Mucosa of gallbladder (tissue), 1 donor: ENCODE results near the gene L3MBTL4. TPM values are rescaled to one million over a fixed set of nuclear protein-coding genes. Genes with fewer than 3 reads are reported as not detected.
A peak's percentile ranks its signal among the peaks of the same experiment; 100 is the strongest.
"Not testable (repeated sequence)": the region's sequence is repeated elsewhere in the genome, so short reads cannot be mapped to it uniquely, and the experiment has no call there.

Experiments used
- DNase-seq: peaks from one replicate; pipeline ENCODE4 v3.0.0-alpha.2; 2020; ENCODE audit warnings: low spot score
- total RNA-seq: library from RNA; stranded (reverse); gene quantifications from one replicate; pipeline ENCODE4 v1.2.1, GENCODE V29; 2021
- donor health status: DM: no; HTN: no; CAD: no.

L3MBTL4 gene
- total RNA-seq: 16.1 TPM

- DNase-seq: peak; percentile 43
Observed at GRCh38 chr18:6414723-6415417, at the start of gene L3MBTL4. Gene L3MBTL4, minus strand, starts transcription at chr18:6414911. Its CDS starts 103,286 bp downstream, at chr18:6311625.

GRCh38 chr18:6452194-6452593 is 37.5 kb upstream of the L3MBTL4 start:
- DNase-seq: no peak

- DNase-seq: no peak
Observed at GRCh38 chr18:6449213-6449612, 34.5 kb upstream of the L3MBTL4 start.

- no peak for DNase-seq
Observed at GRCh38 chr18:6444466-6445228, 29.9 kb upstream of the L3MBTL4 start.

- DNase-seq: no peak
Observed at GRCh38 chr18:6441200-6441599, 26.5 kb upstream of the L3MBTL4 start.

GRCh38 chr18:6437937-6438818 is 23.5 kb upstream of the L3MBTL4 start:
- no peak for DNase-seq

GRCh38 chr18:6435731-6436130 is 21.0 kb upstream of the L3MBTL4 start:
- no peak for DNase-seq

GRCh38 chr18:6434987-6435709 is 20.4 kb upstream of the L3MBTL4 start:
- DNase-seq: no peak

GRCh38 chr18:6434481-6434880 is 19.8 kb upstream of the L3MBTL4 start:
- no peak for DNase-seq

GRCh38 chr18:6431659-6432318 is 17.1 kb upstream of the L3MBTL4 start:
- no peak for DNase-seq

- DNase-seq: no peak
Observed at GRCh38 chr18:6428851-6429395, 14.2 kb upstream of the L3MBTL4 start.

- DNase-seq: no peak
Observed at GRCh38 chr18:6427286-6427685, 12.6 kb upstream of the L3MBTL4 start.

GRCh38 chr18:6423289-6423688 is 8.6 kb upstream of the L3MBTL4 start:
- no peak for DNase-seq

GRCh38 chr18:6414118-6414722 is 491 bp downstream of the L3MBTL4 start:
- DNase-seq: peak; percentile 70

GRCh38 chr18:6413579-6414117 is 1.1 kb downstream of the L3MBTL4 start:
- peak; percentile 20 for DNase-seq

- no peak for DNase-seq
Observed at GRCh38 chr18:6412933-6413472, 1.7 kb downstream of the L3MBTL4 start.

GRCh38 chr18:6411382-6411781 is 3.3 kb downstream of the L3MBTL4 start:
- no peak for DNase-seq

- DNase-seq: no peak
Observed at GRCh38 chr18:6409933-6410332, 4.8 kb downstream of the L3MBTL4 start.

GRCh38 chr18:6408543-6408942 is 6.2 kb downstream of the L3MBTL4 start:
- DNase-seq: not testable (repeated sequence)
